Spinal cord (tissue), 10 donors: ENCODE results near the gene CCL5. TPM values are rescaled to one million over a fixed set of nuclear protein-coding genes. Genes with fewer than 3 reads are reported as not detected.

Source experiments
- DNase-seq, 6 donors: peaks; one replicate each; pipeline versions ENCODE4 v3.0.0 to v3.0.0-alpha.2; 2013 to 2015; ENCODE audit warnings: low spot score in 6 of 6, low read depth in 4 of 6
- H3K27ac ChIP-seq: one replicate; pipeline ENCODE4 v1.5.1; 2013; ENCODE audit warnings: low read depth, low read length, control low read depth
- H3K27me3 ChIP-seq: one replicate; pipeline ENCODE4 v1.6.1; 2013; ENCODE audit warnings: low read length; ENCODE audit not compliant: control insufficient read depth, insufficient read depth
- H3K36me3 ChIP-seq: one replicate; pipeline ENCODE4 v1.6.1; 2013; ENCODE audit warnings: low read length; ENCODE audit not compliant: control insufficient read depth, insufficient read depth
- H3K4me1 ChIP-seq: one replicate; pipeline ENCODE4 v1.6.1; 2013; ENCODE audit warnings: low read length; ENCODE audit not compliant: control insufficient read depth, insufficient read depth
- H3K4me3 ChIP-seq: one replicate; pipeline ENCODE4 v1.5.1; 2013; ENCODE audit warnings: low read depth, low read length, control low read depth
- H3K9me3 ChIP-seq: one replicate; pipeline ENCODE4 v1.6.1; 2013; ENCODE audit warnings: low read length; ENCODE audit not compliant: control insufficient read depth, insufficient read depth
- WGBS: methylation state at CpG from one replicate; pipeline ENCODE4 v1.1.5; 2013; ENCODE audit warnings: missing lambda C conversion rate; ENCODE audit not compliant: insufficient coverage; 5-methylcytosine and 5-hydroxymethylcytosine counted together
- long read RNA-seq, 4 donors: transcript quantifications; one replicate each; lab custom pipeline, GENCODE V29; 2026
- polyA plus RNA-seq, 2 donors: library from polyadenylated mRNA; unstranded; fragments of 120-200 nt; gene quantifications; one replicate each; pipeline ENCODE4 v1.2.1, GENCODE V29; 2013; ENCODE audit not compliant: insufficient read length in 2 of 2
- total RNA-seq, 2 donors: library from RNA; depleted of rRNA in 1 of 2; stranded (reverse); fragments of 120-200 nt in 1 of 2; fragments of >200 nt in 1 of 2; gene quantifications; one replicate each; pipeline versions ENCODE4 v1.2.3 to v1.2.4, GENCODE V29; 2013 to 2014
- donor health status: healthy.

Gene CCL5
- total RNA-seq: under 1 TPM; 0.59 to 0.83 TPM
- polyA plus RNA-seq: under 1 TPM; 0.60 to 0.96 TPM
- long read RNA-seq, donor 1, partial matches to known transcripts: 0 of 1 reads
- long read RNA-seq, donor 1, other reads (novel, unspliced or antisense): 0 of 1 reads
- long read RNA-seq, donor 2: 0 reads
- long read RNA-seq, donor 3, partial matches to known transcripts: 0 of 1 reads
- long read RNA-seq, donor 3, other reads (novel, unspliced or antisense): 0 of 1 reads
- long read RNA-seq, donor 4, transcript CCL5-201 (3 exons, 1,365 nt): major isoform, 6 of 6 reads
- long read RNA-seq, donor 4, partial matches to known transcripts: 0 of 6 reads
- long read RNA-seq, donor 4, other reads (novel, unspliced or antisense): 0 of 6 reads

DNA sequence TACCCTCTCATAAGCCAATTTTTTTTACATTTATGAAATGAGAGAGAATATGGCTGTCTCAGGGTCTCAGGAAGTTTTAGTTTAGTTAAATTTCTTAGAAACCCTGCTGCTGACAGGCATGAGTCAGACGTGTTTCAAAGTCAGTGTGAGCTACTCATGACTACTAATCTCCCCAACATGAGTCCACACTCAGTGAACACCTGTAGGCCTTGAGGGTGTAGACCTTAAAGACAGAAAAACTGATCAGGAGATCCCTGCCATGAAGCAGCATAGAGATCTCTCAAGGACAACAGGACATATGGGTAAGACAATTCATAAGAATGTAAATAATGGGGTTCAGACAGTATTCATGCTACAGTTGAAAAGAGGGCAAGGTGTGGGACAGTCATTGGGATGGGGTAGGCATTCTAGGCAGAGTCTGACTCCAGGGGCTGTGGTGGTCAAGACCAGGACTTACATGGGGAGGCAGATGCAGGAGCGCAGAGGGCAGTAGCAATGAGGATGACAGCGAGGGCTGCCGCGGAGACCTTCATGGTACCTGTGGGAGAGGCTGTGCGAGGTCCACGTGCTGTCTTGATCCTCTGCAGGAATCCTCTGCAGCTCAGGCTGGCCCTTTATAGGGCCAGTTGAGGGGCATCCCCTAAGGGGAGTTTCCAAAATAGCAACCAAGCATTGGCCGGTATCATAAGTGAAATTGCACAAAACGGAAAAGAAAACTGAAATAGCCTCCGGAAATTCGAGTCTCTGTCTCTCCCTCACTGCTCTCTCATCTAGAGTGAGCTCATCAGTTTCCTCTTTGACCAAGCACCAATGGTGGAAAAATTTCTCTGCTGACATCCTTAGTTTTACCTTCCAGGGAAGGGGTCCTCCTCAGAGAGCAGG is at the start of gene CCL5:
CCL5 (minus strand) TSS at position 588 of the 882 bp plus-strand sequence.
- Histone ChIP-seq H3K4me3 (no peak within 1 kb of the TSS), H3K27ac (no peak within 1 kb of the TSS), H3K27me3 (no peaks in the 10 kb centered on the region), H3K4me1 (no peaks in the 10 kb centered on the region), H3K9me3 (no peaks in the 10 kb centered on the region), H3K36me3 (no peaks in the 10 kb centered on the region)
- WGBS: 88% methylated on average over 6 of the region's 11 CpGs
- DNase-seq: no peak

GRCh38 chr17:35927714-35928113 is 47.6 kb upstream of the CCL5 start:
- Histone ChIP-seq H3K27me3 (no peaks in the 10 kb centered on the region), H3K4me1 (peaks cover 19% of the 10 kb centered on the region), H3K36me3 (no peaks in the 10 kb centered on the region), H3K9me3 (no peaks in the 10 kb centered on the region), H3K27ac (no peak overlapping the region), H3K4me3 (no peak overlapping the region)
- no peak for DNase-seq

- H3K27me3 ChIP-seq: no peaks in the 10 kb centered on the region
- 96% methylated on average over 4 of the region's 6 CpGs for WGBS
- H3K9me3 ChIP-seq: no peaks in the 10 kb centered on the region
- no peaks in the 10 kb centered on the region for H3K4me1 ChIP-seq
- DNase-seq: no peak
- no peaks in the 10 kb centered on the region for H3K36me3 ChIP-seq
- H3K27ac ChIP-seq: no peak overlapping the region
- H3K4me3 ChIP-seq: no peak overlapping the region
Observed at GRCh38 chr17:35923609-35924114, 43.5 kb upstream of the CCL5 start.

- no peak overlapping the region for H3K27ac ChIP-seq
- no peaks in the 10 kb centered on the region for H3K9me3 ChIP-seq
- peaks cover 4% of the 10 kb centered on the region for H3K36me3 ChIP-seq
- no peak overlapping the region for H3K4me3 ChIP-seq
- WGBS: no CpG with 5 or more reads among the region's 1 CpG
- DNase-seq: no peak
- H3K27me3 ChIP-seq: no peaks in the 10 kb centered on the region
- no peaks in the 10 kb centered on the region for H3K4me1 ChIP-seq
Observed at GRCh38 chr17:35920229-35920628, 40.1 kb upstream of the CCL5 start.

- Histone ChIP-seq H3K36me3 (peaks cover 4% of the 10 kb centered on the region), H3K27me3 (no peaks in the 10 kb centered on the region), H3K4me1 (no peaks in the 10 kb centered on the region), H3K4me3 (no peak overlapping the region), H3K9me3 (no peaks in the 10 kb centered on the region), H3K27ac (no peak overlapping the region)
- DNase-seq: no peak
- WGBS: no CpG with 5 or more reads among the region's 3 CpGs
Observed at GRCh38 chr17:35918665-35919064, 38.5 kb upstream of the CCL5 start.

GRCh38 chr17:35917519-35918213 is 37.5 kb upstream of the CCL5 start:
- H3K4me1 ChIP-seq: no peaks in the 10 kb centered on the region
- H3K27ac ChIP-seq: no peak overlapping the region
- no peaks in the 10 kb centered on the region for H3K9me3 ChIP-seq
- DNase-seq: no peak
- H3K36me3 ChIP-seq: peaks cover 4% of the 10 kb centered on the region
- no peaks in the 10 kb centered on the region for H3K27me3 ChIP-seq
- no peak overlapping the region for H3K4me3 ChIP-seq
- 96% methylated on average over 28 of the region's 29 CpGs for WGBS

GRCh38 chr17:35915153-35915964 is 35.2 kb upstream of the CCL5 start:
- H3K9me3 ChIP-seq: no peaks in the 10 kb centered on the region

DNA sequence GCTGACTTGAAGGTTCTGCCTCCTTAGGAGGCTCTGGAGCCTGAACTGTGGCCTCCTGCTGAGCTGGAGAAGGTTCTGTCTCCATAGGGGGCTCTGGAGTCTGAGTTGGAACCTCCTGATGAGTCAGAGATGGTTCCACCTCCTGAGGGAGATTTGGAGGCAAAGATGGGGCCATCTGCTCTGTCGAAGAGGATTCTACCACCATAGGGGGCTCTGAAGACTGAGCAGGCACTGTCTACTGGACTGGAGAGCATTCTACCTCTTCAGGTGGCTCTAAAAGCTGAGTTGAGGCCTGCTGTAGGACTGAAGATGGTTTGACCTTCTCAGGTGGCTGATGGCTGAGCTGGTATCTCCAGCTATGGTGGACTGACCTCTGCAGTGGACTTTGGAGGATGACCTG is 34.2 kb upstream of the CCL5 start:
- WGBS: 100% methylated on average over 1 of the region's 1 CpG
- Histone ChIP-seq H3K27me3 (no peaks in the 10 kb centered on the region), H3K4me1 (no peaks in the 10 kb centered on the region), H3K9me3 (no peaks in the 10 kb centered on the region), H3K36me3 (peaks cover 4% of the 10 kb centered on the region), H3K27ac (no peak overlapping the region), H3K4me3 (no peak overlapping the region)
- no peak for DNase-seq

More at GRCh38 chr17:35915153-35915964, 35.2 kb upstream of the CCL5 start:
- no peaks in the 10 kb centered on the region for H3K4me1 ChIP-seq
- WGBS: 77% methylated on average over 3 of the region's 3 CpGs
- H3K4me3 ChIP-seq: no peak overlapping the region
- H3K27me3 ChIP-seq: no peaks in the 10 kb centered on the region
- DNase-seq: no peak
- no peak overlapping the region for H3K27ac ChIP-seq
- peaks cover 4% of the 10 kb centered on the region for H3K36me3 ChIP-seq

GRCh38 chr17:35913609-35914008 is 33.4 kb upstream of the CCL5 start:
- Histone ChIP-seq H3K4me1 (no peaks in the 10 kb centered on the region), H3K9me3 (no peaks in the 10 kb centered on the region), H3K27me3 (no peaks in the 10 kb centered on the region), H3K4me3 (no peak overlapping the region), H3K27ac (no peak overlapping the region), H3K36me3 (peaks cover 4% of the 10 kb centered on the region)
- DNase-seq: no peak
- 87% methylated on average over 4 of the region's 4 CpGs for WGBS
